ENCODE results near the gene CALHM6. TPM values are rescaled to one million over a fixed set of nuclear protein-coding genes. Genes with fewer than 3 reads are reported as not detected.

CALHM6 gene
- total RNA-seq, 1 experiment from 2014 or later = 0.16 TPM

- Histone ChIP-seq H3K27me3 (no peaks in the 10 kb centered on the region), H3K36me3 (no peaks in the 10 kb centered on the region), H3K9me3 (no peaks in the 10 kb centered on the region), H3K4me3 (no peak overlapping the region)
- DNase-seq = no peak
Measured at GRCh38 chr6:116438590-116439448, 22.4 kb upstream of the CALHM6 start.

GRCh38 chr6:116439522-116440051 is 21.6 kb upstream of the CALHM6 start:
- Histone ChIP-seq H3K9me3 (no peaks in the 10 kb centered on the region), H3K36me3 (no peaks in the 10 kb centered on the region), H3K27me3 (no peaks in the 10 kb centered on the region), H3K4me3 (no peak overlapping the region)
- no peak for DNase-seq

- DNase-seq = no peak
- H3K4me3 ChIP-seq = no peak overlapping the region
- H3K27me3 ChIP-seq = no peaks in the 10 kb centered on the region
- H3K36me3 ChIP-seq = no peaks in the 10 kb centered on the region
- no peaks in the 10 kb centered on the region for H3K9me3 ChIP-seq
Measured at GRCh38 chr6:116443105-116443504, 18.1 kb upstream of the CALHM6 start.

GRCh38 chr6:116444092-116444491 is 17.1 kb upstream of the CALHM6 start:
- no peak overlapping the region for H3K4me3 ChIP-seq
- H3K9me3 ChIP-seq = no peaks in the 10 kb centered on the region
- DNase-seq = no peak
- H3K36me3 ChIP-seq = no peaks in the 10 kb centered on the region
- no peaks in the 10 kb centered on the region for H3K27me3 ChIP-seq

- Histone ChIP-seq H3K4me3 (no peak overlapping the region), H3K36me3 (no peaks in the 10 kb centered on the region), H3K9me3 (no peaks in the 10 kb centered on the region), H3K27me3 (no peaks in the 10 kb centered on the region)
- no peak for DNase-seq
Measured at GRCh38 chr6:116444575-116444974, 16.6 kb upstream of the CALHM6 start.

- H3K36me3 ChIP-seq = no peaks in the 10 kb centered on the region
- DNase-seq = no peak
- no peaks in the 10 kb centered on the region for H3K9me3 ChIP-seq
- no peaks in the 10 kb centered on the region for H3K27me3 ChIP-seq
- H3K4me3 ChIP-seq = no peak overlapping the region
Measured at GRCh38 chr6:116445102-116445501, 16.1 kb upstream of the CALHM6 start.

GRCh38 chr6:116446399-116446798 is 14.8 kb upstream of the CALHM6 start:
- Histone ChIP-seq H3K27me3 (no peaks in the 10 kb centered on the region), H3K9me3 (no peaks in the 10 kb centered on the region), H3K36me3 (no peaks in the 10 kb centered on the region), H3K4me3 (no peak overlapping the region)
- no peak for DNase-seq

GRCh38 chr6:116447052-116447451 is 14.1 kb upstream of the CALHM6 start:
- Histone ChIP-seq H3K9me3 (no peaks in the 10 kb centered on the region), H3K4me3 (no peak overlapping the region), H3K27me3 (no peaks in the 10 kb centered on the region), H3K36me3 (no peaks in the 10 kb centered on the region)
- no peak for DNase-seq

GRCh38 chr6:116447496-116448011 is 13.6 kb upstream of the CALHM6 start:
- H3K9me3 ChIP-seq = no peaks in the 10 kb centered on the region
- no peaks in the 10 kb centered on the region for H3K27me3 ChIP-seq
- no peak overlapping the region for H3K4me3 ChIP-seq
- peak; percentile 31 for DNase-seq
- H3K36me3 ChIP-seq = no peaks in the 10 kb centered on the region

- DNase-seq = no peak
- no peaks in the 10 kb centered on the region for H3K9me3 ChIP-seq
- no peaks in the 10 kb centered on the region for H3K36me3 ChIP-seq
- no peak overlapping the region for H3K4me3 ChIP-seq
- no peaks in the 10 kb centered on the region for H3K27me3 ChIP-seq
Measured at GRCh38 chr6:116449565-116449964, 11.6 kb upstream of the CALHM6 start.

GRCh38 chr6:116450185-116450710 is 10.9 kb upstream of the CALHM6 start:
- H3K4me3 ChIP-seq = no peak overlapping the region
- no peaks in the 10 kb centered on the region for H3K36me3 ChIP-seq
- H3K9me3 ChIP-seq = no peaks in the 10 kb centered on the region
- no peaks in the 10 kb centered on the region for H3K27me3 ChIP-seq
- DNase-seq = no peak

GRCh38 chr6:116450769-116451740 is 10.1 kb upstream of the CALHM6 start:
- Histone ChIP-seq H3K4me3 (no peak overlapping the region), H3K9me3 (no peaks in the 10 kb centered on the region), H3K36me3 (no peaks in the 10 kb centered on the region), H3K27me3 (no peaks in the 10 kb centered on the region)
- DNase-seq = no peak

GRCh38 chr6:116451916-116452315 is 9.3 kb upstream of the CALHM6 start:
- Histone ChIP-seq H3K27me3 (no peaks in the 10 kb centered on the region), H3K9me3 (no peaks in the 10 kb centered on the region), H3K36me3 (no peaks in the 10 kb centered on the region), H3K4me3 (no peak overlapping the region)
- no peak for DNase-seq

- no peaks in the 10 kb centered on the region for H3K27me3 ChIP-seq
- no peaks in the 10 kb centered on the region for H3K36me3 ChIP-seq
- no peak for DNase-seq
- H3K4me3 ChIP-seq = no peak overlapping the region
- H3K9me3 ChIP-seq = no peaks in the 10 kb centered on the region
Measured at GRCh38 chr6:116452531-116452930, 8.6 kb upstream of the CALHM6 start.

GRCh38 chr6:116456106-116456505 is 5.1 kb upstream of the CALHM6 start:
- Histone ChIP-seq H3K9me3 (no peaks in the 10 kb centered on the region), H3K4me3 (no peak overlapping the region), H3K36me3 (no peaks in the 10 kb centered on the region), H3K27me3 (no peaks in the 10 kb centered on the region)
- no peak for DNase-seq

- H3K36me3 ChIP-seq = no peaks in the 10 kb centered on the region
- no peak overlapping the region for H3K4me3 ChIP-seq
- H3K9me3 ChIP-seq = no peaks in the 10 kb centered on the region
- no peaks in the 10 kb centered on the region for H3K27me3 ChIP-seq
- no peak for DNase-seq
Measured at GRCh38 chr6:116456927-116457326, 4.2 kb upstream of the CALHM6 start.

GRCh38 chr6:116458264-116458663 is 2.9 kb upstream of the CALHM6 start:
- H3K27me3 ChIP-seq = no peaks in the 10 kb centered on the region
- H3K36me3 ChIP-seq = no peaks in the 10 kb centered on the region
- no peaks in the 10 kb centered on the region for H3K9me3 ChIP-seq
- no peak overlapping the region for H3K4me3 ChIP-seq
- no peak for DNase-seq
